ENCODE measurements around the gene ADAMTS7. TPM values are rescaled to one million over a fixed set of nuclear protein-coding genes. Genes with fewer than 3 reads are reported as not detected.
"Not testable (repeated sequence)": the region's sequence is repeated elsewhere in the genome, so short reads cannot be mapped to it uniquely, and the experiment has no call there.

ADAMTS7 gene
- polyA plus RNA-seq, 1 donor, result 19.9 TPM

DNA sequence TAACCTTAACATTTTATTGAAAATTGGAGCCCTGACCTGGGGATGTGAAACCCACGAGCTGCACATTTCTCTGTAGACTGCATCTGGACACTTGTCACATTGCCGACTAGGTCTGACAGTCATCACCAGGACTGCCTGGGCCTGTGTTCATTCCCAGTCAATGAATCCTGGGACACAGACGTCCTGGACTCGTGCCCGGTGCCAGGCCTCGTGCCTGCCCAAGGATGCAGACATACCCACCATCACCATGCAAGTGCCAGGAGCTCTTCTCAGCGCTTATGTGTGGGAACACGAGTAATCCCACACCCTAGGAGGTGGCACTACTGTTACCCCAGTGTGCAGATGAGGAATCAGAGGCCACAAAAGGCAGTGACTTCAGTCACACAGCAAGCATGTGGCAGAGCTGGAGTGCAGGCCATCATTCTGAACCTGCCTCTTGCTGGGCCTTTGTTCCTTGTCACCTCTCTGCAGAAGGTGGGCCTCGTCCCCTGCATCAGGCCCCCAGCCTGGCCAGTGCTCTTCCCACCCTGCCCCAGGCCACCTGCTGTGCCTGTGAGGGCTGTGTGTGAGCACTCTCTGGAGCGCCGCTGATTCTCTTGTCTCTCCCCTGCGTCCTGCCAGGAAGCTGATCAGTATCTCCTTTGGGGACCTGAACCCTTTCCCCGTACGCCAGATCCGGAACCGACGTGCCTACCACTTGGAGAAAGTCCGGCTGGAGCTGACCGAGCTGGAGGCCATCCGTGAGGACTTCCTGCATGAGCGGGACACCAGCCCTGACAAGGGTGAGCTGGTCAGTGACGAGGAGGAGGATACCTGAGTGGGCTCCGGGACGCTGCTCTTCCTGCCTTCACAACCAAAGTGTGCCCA, 58.5 kb downstream of the ADAMTS7 start:
- DNase-seq, result no peak

DNA sequence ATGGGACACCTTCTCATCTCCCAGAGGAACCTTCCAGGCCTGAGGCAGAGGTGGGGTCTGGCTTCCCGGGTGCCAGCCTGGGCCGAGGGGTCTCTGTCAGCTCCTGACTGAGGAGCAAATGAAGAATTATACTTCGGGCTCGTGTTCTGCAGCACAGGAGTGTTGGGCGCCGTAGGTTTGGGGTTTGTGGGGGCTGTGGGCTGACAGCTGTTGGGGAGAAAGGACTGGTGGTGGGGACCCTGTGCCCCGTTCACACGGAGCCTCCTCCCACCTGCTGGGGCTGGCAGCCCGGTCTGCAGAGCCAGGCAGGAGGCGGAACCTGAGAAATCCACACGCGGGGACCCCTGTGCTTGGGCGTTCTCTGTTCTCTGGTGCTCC, 59.7 kb downstream of the ADAMTS7 start:
- DNase-seq, result no peak

DNA sequence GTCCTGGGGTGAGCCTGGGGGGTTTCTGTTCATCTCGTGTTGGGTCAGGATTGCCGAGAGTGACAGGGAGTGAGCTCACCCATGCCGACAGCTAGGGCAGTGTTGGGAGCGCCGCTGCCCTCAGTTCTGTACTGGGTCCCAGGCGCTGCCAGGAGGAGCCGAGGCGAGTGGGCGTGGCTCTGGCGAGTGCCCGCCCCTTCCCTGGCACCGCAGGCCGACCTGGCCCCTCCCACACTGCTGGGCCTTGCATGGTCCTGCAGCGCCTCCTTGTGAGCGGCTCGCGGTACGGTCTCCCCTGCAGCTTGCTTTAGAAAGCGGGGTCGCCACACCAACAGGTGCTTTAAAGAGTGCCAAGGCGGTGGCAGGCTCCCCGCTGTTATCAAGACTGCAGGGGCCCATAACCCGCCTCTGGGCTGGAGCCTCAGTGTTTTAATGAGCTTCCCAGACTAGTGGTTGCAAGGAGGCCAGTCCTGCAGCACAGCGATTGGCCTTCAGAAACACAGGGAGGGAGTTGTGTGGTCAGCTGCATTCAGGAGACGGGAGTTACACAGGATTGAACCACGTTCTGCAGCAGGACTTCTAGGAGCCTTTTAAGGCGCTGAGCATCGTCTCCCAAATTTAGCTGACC, 60.2 kb downstream of the ADAMTS7 start:
- DNase-seq, result peak; percentile 81

DNA sequence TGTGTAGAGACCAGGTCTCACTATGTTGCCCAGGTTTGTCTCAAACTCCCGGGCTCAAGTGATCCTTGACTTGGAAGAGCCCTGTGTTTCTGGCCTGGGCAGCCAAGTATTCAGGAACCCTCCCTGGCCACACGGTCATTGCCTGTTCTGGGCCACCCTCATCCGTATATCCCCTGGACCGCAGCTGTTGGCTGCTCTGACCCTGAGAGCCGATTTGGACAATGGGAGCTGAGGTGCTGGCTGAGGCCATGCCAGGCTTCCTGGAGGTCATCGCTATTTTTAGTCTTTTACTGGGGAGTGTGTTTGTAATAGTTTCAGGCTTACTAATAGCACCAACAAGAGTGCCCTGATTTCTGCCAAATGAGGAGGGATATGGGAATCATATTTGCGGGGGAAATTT, 60.7 kb downstream of the ADAMTS7 start:
- no peak for DNase-seq

DNA sequence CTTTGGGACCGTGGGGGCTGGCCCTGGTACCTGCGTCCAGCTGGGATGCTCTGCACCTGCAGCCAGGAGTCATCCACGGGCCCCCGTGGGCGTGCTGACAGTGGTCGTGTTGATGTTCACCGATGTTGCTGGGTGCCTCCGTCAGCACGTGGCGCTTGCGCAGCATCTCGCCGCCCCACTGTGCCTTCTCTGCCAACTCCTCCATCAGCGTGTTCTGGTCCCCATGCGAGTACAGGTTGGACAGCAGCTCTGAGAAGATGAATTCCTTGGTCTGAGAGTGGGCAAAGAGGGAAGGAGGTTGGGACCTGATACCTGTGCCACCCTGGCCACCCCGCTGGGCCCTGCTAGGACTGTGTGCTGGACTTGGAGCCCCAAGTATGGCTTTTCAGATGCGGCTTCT, 61.4 kb downstream of the ADAMTS7 start:
- no peak for DNase-seq

DNA sequence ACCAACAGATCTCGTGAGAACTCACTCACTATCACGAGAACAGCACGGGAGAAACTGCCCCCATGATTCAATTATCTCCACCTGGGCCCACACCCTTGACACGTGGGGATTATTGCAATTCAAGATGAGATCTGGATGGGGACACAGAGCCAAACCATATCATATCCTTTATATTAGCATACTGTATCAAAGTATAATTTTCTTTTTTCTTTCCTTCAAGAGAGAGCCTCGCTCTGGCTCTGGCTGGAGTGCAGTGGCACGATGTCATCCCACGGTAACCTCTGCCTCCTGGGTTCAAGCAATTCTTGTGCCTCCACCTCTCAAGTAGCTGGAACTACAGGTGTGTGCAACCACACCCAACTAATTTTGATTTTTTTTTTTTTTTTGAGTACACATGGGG, 63.4 kb downstream of the ADAMTS7 start:
- not testable (repeated sequence) for DNase-seq

DNA sequence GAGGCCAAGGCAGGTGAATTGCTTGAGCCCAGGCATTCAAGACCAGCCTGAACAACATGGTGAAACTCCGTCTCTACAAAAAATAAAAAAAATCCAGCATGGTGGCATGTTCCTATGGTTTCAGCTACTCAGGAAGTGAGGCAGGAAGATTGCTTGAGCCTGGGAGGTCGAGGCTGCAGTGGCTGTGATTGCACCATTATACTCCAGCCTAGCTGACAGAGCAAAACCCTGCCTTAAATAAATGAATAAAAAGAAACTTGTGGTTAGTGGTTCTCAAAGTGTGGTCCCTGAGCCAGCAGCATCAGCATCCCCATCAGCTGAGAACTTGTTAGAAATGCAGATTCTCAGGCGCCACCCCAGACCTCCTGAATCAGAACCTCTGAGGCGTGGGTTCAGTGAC, 69.6 kb downstream of the ADAMTS7 start:
- DNase-seq, result not testable (repeated sequence)

DNA sequence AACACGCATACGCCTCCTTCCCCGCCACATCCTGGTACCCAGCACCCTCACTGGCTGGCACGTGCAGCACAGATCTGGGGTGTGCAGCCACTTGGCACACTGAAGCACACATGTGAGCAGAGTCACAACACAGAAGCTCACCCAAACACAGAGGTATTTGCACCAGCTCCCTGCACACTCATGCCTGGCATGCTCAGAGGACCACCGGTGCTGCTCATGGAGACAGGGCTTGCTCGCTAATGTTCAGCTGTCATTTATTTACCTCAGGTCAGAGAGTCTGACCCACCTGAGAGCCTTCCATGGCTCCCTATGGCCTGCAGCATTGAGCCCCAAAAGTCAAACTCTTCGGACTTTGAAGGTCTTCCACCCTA, 70.4 kb downstream of the ADAMTS7 start:
- no peak for DNase-seq

DNA sequence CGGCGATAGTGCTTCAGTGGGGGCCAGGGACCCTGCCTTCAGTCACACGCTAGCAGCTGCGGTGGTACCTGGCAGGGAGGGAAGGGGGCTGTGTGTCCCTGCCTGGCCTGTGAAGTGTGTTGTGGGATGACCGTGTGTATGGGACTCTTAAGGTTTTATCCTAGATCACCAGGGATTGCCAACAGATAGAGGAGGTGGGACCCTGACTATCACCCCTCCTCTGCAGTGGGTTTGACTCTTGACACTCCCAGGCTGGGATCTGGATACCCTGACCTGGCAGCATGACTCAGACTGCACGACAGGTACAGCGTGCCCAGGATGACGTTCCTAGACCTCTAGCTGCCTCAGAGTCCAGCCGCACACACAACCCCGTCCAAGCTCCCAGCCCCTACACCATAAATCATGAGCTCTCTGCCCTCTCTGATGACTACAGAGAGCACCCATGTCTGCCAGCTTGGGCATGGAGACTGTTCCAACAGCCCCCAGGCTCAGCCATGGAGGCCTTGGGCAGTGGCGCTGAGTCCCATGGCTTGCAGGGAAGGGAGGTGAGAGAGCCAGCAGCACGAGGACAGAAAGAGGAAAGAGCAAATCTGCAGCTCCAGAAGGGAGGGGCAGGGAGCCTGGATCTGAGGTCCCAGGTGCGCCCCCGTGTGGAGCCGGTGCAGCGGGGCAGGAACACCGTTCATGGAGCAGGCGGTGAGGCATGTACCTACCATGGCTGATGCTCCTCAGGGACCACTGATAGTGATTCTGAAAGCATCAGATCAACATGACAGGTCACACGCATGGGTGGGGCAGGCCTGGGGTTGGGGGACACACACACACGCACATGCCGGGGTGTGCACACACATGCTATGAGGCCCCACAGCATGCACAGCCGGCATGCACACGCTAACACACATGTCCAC, 71.0 kb downstream of the ADAMTS7 start:
- DNase-seq, result no peak

DNA sequence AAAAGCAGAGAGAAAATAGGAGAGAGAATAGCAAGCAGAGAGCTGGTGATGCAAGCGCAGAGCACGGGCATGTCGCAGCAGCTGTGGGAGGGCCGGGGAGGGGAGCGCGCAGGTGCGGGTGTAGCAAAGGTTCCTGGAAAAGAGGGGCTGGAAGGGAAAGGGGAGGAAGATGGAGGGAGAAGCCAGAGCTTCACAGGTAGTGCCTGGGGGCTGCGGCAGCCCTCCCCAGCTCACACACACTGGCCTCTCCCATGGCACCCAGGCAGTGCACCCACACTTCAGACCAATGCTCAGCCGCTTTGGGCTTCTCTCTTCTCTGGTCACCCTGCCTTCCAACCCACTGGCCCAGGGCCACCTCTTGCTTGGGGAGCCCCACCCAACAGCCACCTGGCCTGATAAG, 72.1 kb downstream of the ADAMTS7 start:
- no peak for DNase-seq

DNA sequence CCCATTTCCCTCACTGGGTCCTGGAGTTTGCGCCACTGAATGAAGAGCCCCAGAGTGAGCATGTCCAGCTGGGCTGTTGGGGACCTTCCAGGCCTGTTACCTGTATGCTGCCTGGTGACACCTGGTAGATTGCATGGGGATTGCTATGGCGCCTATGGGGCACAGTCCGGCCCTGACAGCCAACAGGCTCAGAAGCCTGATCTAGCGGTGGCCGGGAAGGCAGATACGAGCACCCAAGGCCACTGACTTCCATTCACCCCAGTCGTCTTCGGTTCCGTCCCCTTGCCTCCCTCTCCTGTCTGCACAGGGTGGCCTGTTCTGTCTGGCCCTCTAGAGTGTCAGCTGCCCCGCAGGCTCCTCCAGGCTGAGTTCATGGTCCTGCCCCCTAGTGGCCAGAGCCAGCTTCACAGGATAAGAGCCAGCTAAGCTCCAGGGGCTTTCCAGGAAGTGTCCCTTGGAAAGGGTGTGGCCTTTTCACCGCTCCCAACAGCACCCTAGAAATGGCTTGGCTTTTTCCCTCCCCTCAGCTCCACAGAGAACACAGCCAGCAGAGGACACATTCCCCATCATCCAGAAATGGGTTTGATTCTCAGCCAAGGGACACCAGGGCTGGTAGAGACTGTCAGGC, 73.2 kb downstream of the ADAMTS7 start:
- not testable (repeated sequence) for DNase-seq

DNA sequence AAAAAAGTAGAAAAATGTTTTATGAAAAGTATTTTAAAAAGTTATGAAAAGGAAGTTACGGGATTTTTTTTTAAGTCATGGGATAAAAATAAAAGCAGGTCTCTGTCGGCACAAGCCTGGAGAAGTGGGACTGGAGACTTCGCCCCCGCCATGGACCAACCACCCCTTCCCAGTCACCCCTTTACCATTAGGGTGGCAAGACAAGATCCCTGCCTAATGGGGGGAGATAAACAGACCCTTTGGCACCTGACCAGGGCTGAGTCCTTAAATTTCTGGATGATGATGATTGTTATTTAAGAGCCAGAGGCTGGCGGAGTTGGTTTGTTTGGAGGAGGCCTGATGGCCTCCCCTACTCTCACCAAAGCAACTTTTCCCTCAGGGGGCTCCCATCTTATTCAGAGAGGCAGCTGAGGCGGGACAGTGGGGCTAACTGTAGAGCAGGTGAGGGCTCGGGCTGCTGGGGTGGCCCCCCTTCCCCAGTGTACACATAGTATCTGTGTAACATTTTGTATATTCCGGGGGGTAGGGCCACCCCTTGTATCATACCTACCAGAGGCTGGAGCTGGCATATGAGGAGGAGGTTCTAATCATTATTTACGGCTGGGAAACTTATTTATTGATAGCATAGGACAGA, 74.0 kb downstream of the ADAMTS7 start:
- no peak for DNase-seq

DNA sequence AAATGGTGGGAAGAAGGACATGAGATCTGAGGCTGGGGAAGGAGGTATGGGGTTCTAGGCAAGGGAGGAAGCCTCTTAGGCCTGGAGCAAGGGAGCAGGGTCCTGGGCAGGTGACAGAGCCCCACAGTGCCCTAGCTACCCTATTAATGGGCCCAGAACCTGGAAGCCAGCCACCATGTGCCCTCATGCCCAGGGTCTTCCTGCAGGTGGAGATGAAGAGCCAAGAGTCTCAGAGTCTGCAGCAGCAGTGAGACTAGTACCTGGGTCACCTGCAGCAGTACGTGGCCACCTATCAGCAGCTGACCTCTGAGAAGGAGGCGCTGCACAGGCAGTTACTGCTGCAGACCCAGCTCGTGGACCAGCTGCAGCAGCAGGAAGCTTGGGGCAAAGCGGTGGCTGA, 75.0 kb downstream of the ADAMTS7 start:
- not testable (repeated sequence) for DNase-seq

DNA sequence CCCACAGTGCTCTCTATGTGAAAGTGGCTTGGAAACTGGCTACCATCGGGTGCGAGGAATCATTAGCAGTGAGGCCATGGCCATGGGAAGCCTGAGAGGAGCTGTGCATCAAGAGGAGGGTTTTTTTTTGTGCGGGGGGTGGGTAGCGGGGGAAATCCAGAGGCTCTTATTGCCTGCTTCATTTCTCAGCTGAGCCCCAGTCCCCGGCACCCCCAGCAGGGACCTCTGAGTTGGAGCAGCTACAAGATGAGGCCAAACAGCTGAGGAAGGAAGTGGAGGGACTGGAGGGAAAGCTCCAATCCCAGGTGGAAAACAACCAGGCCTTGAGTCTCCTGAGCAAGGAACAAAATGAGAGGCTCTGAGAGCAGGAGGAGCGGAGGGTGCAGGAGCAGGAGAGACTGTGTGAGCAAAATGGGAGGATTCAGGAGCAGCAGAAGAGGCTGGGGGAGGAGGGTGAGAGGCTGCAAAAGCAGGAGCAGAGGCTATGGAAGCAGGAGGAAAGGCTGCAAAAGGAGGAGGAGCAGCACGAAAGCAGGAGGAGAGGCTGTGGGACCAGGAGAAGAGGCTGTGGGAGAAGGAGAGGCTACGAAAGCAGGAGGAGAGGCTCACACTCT, 76.7 kb downstream of the ADAMTS7 start:
- no peak for DNase-seq

DNA sequence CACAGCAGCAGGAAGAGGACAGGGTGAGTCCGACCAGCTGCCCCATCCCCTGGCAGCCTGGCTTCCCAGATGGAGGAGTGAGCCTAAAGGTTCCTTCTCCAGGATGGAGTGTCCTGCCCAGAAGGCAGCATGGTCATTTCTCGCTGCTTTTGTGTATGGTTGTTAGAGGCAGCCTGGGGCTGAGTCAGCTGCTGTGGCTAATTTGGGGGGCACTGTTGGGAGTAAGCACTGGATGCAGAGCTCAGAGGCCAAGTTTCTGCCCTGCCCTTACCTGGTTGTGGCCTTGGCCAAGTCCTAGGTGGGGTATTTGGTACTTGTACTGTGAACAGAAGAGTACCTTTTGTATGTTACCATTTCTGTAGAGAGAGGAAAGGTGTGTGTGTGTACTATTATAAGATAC, 78.6 kb downstream of the ADAMTS7 start:
- no peak for DNase-seq

DNA sequence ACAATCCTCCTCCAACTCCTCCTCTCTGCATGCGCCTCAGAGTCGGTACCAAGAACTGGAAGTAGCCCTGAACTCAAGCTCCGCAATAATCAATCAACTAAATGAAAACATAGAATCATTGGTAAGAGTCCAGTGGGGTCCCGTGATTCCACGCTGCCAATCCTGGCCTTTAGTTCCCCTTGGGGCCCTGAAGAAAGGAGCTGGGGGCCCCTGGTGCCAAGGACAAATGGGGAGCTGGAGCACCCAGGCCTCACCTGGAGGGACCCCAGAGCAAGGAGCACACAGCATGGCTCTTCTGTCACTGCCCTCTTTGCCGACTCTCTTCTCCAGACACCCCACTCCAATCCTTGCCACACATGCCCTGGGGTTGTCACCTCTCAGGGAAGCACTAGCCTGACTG, 80.3 kb downstream of the ADAMTS7 start:
- no peak for DNase-seq

DNA sequence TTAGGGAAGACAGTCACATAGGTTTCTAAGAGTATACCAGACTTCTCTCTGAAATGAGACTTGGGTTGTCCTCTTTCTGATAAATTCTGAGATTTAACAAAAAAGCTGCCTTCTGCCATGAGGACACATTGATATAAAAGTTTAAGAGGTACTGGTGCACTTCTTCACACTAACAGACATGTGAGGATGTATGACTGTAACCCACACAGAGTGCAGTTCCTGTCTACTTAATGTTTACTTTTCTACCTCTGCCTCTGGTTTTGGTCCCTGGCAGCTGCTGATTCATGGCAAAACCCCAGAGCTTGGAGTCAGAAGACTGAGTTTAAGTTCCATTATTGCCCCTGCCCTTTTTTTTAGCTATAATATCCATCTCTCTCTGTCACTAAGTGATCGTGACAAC, 82.8 kb downstream of the ADAMTS7 start:
- DNase-seq, result not testable (repeated sequence)

DNA sequence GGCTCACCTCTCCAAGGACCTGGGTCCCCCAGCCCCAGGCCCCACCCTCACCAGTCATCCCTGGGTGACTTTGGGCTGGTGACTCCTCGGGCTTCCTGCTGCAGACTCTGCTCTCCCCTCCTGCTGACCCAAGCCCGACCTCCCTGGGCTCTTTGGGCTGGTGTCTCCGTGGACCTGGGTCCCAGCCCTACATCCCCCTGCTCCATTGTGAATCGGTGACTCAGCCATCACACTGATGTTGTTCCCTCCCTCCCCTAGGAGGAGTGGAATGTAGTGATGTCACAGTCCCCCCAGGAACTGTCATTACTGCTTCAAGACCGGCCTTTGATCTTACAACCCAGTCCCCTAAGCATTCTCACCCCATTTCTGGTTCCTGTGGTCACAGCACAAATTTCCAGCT, 83.7 kb downstream of the ADAMTS7 start:
- no peak for DNase-seq

DNA sequence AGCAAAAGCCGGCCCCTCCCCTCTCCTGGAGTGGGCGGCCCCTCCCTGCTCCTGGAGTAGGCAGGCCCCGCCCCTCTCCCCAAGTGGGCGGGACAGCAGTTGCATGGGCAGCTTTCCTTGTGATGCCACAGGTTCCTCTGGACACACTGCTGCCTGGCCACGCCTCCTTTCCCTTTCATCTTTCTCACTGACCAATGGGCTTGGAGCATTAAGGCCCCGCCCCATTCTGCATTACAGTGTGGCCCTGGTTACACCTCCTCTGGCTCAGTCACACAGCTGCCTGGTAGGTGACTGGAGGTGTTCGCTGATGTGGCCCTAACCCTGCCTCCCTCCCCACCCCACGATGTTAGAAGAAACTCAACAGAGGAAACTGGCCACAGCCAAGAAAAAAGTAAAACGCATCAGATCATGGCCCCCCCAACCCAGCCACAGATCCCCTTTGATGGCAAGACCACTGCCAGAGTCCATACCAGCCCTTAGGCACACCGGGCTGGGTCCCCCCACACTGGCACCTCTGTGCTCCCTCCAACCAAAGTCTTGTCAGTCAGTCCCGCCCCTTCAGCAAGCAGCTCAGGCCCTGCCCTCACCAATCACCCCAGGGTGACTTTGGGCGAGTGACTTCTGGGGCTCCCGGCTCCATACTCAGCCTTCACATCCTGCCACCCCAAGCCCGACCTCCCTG, 84.3 kb downstream of the ADAMTS7 start:
- DNase-seq, result no peak

DNA sequence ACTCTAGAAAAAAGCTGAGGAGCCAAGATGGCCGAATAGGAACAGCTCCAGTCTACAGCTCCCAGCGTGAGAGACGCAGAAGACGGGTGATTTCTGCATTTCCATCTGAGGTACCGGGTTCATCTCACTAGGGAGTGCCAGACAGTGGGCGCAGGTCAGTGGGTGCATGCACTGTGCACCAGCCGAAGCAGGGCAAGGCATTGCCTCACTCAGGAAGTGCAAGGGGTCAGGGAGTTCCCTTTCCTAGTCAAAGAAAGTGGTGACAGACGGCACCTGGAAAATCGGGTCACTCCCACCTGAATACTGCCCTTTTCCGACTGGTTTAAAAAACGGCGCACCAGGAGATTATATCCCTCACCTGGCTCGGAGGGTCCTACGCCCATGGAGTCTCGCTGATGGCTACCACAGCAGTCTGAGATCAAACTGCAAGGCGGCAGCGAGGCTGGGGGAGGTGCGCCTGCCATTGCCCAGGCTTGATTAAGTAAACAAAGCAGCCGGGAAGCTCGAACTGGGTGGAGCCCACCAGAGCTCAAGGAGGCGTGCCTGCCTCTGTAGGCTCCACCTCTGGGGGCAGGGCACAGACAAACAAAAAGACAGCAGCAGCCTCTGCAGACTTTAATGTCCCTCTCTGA, 91.3 kb downstream of the ADAMTS7 start:
- not testable (repeated sequence) for DNase-seq

DNA sequence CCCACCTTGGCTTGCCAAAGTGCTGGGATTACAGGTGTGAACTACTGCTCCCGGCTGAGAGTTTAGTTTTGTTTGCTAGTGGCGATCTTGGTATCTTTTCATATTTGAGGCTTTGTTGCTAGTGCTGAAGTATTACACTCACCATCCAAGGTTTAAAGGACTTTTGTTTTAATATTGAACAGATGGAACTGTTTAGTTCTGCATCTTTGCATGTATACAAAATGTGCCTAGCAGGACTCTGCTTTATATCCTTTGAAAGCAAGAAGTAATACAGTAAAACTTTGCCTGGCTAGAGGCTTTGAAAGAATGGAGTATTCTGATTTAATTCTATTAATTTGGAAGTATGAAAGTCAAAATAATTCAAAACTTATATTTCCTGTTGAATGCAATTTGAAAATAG, 92.4 kb downstream of the ADAMTS7 start:
- DNase-seq, result no peak
